Transverse colon (tissue), 4 donors: Measurements from ENCODE around the gene ERC2. TPM values are rescaled to one million over a fixed set of nuclear protein-coding genes. Genes with fewer than 3 reads are reported as not detected.
A peak's percentile ranks its signal among the peaks of the same experiment; 100 is the strongest.

Source experiments
- DNase-seq: peaks from one replicate; pipeline ENCODE4 v3.0.0-alpha.2; 2019
- H3K27ac ChIP-seq, 4 donors: fragments of 200-600 bp; sonication (generic); 2 replicates each; pipeline ENCODE4 v1.5.1; 2016 to 2018; ENCODE audit warnings: inconsistent platforms in 4 of 4
- H3K27me3 ChIP-seq: fragments of 200-600 bp; sonication (generic); 2 replicates; pipeline ENCODE4 v1.5.1; 2017; ENCODE audit warnings: inconsistent platforms
- H3K36me3 ChIP-seq, 4 donors: fragments of 200-600 bp; sonication (generic); 2 replicates each; pipeline ENCODE4 v1.5.1; 2017 to 2019; ENCODE audit warnings: inconsistent platforms in 4 of 4
- H3K4me1 ChIP-seq, 4 donors: fragments of 200-600 bp; sonication (generic); 2 replicates each; pipeline ENCODE4 v1.5.1; 2017 to 2020; ENCODE audit warnings: inconsistent platforms in 4 of 4
- H3K4me3 ChIP-seq, 4 donors: fragments of 200-600 bp; sonication (generic); 1 replicate in 1 of 4; 2 replicates in 3 of 4; pipeline versions ENCODE4 v1.5.1 to v1.6.1; 2017 to 2019; ENCODE audit warnings: inconsistent platforms in 4 of 4
- H3K9me3 ChIP-seq, 2 donors: fragments of 200-600 bp; sonication (generic); 2 replicates each; pipeline ENCODE4 v1.5.1; 2017 to 2019; ENCODE audit warnings: inconsistent platforms in 2 of 2
- CTCF ChIP-seq, 5 experiments: fragments of 200-600 bp in 3 of 5; fragments of 450-650 bp in 2 of 5; sonication (generic) in 3 of 5; IDR thresholded peaks; 1 replicate in 2 of 5; 2 replicates in 3 of 5; pipeline ENCODE4 v1.5.1; 2016 to 2017; ENCODE audit warnings: antibody characterized with exemption in 5 of 5, inconsistent platforms in 3 of 5, mild to moderate bottlenecking in 2 of 5, moderate library complexity in 1 of 5
- EP300 ChIP-seq: sonication (generic); formaldehyde crosslinking; IDR thresholded peaks from one replicate; pipeline ENCODE4 v1.6.1; 2017; ENCODE audit warnings: antibody characterized with exemption, low read depth
- POLR2A ChIP-seq: fragments of 450-650 bp; IDR thresholded peaks from one replicate; pipeline ENCODE4 v1.6.1; 2016; ENCODE audit warnings: antibody characterized with exemption, mild to moderate bottlenecking, moderate library complexity
- POLR2AphosphoS5 ChIP-seq, 3 donors: sonication (generic); formaldehyde crosslinking; IDR thresholded peaks; one replicate each; pipeline ENCODE4 v1.6.1; 2016; ENCODE audit warnings: antibody characterized with exemption in 3 of 3
- WGBS, 2 donors: methylation state at CpG; one replicate each; pipeline ENCODE4 v1.1.5; 2018; ENCODE audit warnings: low coverage in 1 of 2; 5-methylcytosine and 5-hydroxymethylcytosine counted together
- in situ Hi-C, 4 donors: fragments of 200-750 bp; cut with MboI; loops; one replicate each; pipeline versions ENCODE4 v1.15.0 to v1.15.1; 2017; ENCODE audit warnings: low sequenced_read_pairs in 3 of 4, low pct_ligation_motif_present in 1 of 4, low pct_unique_long_range_greater_than_20kb in 1 of 4
- intact Hi-C: fragments of 100-400 bp; cut with DNase I; formaldehyde crosslinking; loops from one replicate; pipeline ENCODE4 v1.15.1; 2023; ENCODE audit warnings: low total_unique reads
- total RNA-seq, 4 donors: library from RNA; depleted of rRNA; stranded (reverse); fragments of >200 nt; gene quantifications; one replicate each; pipeline ENCODE4 v1.1.0, GENCODE V29; 2016

ERC2 gene
- total RNA-seq, 4 donors from 2014 or later = 0.41 to 1.3 TPM; not detected in 2

- intact Hi-C loops = no loop called here
- in situ Hi-C loops = loop anchor here in 1 of 4 donors (25.0 kb wide), 1 partner anchor 555 kb away; the partner anchor contains the start of gene WNT5A
- Histone ChIP-seq H3K9me3 (peaks cover 0 to 9% of the 10 kb centered on the region in 2 donors), H3K27ac (no peak overlapping the region), H3K4me1 (no peaks in the 10 kb centered on the region), H3K4me3 (no peak overlapping the region), H3K36me3 (no peaks in the 10 kb centered on the region), H3K27me3 (peaks cover 19% of the 10 kb centered on the region)
- DNase-seq = no peak
- TF ChIP-seq CTCF (IDR thresholded peaks at IDR 0.05) = peak in 4 of 5 experiments; percentile 28 to 38 (median 36)
- no peak for TF ChIP-seq EP300
- 48 to 51% methylated on average over 9 to 10 of the region's 10 CpGs for WGBS, 2 donors
Observed at GRCh38 chr3:56042326-56042951, 425.8 kb downstream of the ERC2 start.

GRCh38 chr3:56025326-56025725, 442.9 kb downstream of the ERC2 start:
- intact Hi-C loops = no loop called here
- TF ChIP-seq EP300 (no peak), POLR2AphosphoS5 (IDR thresholded peaks at IDR 0.05) (no peak), POLR2A (no peak), CTCF (IDR thresholded peaks at IDR 0.05) (no peak)
- Histone ChIP-seq H3K36me3 (no peaks in the 10 kb centered on the region), H3K9me3 (no peaks in the 10 kb centered on the region), H3K4me3 (no peak overlapping the region), H3K27me3 (peaks cover 4% of the 10 kb centered on the region), H3K4me1 (no peaks in the 10 kb centered on the region), H3K27ac (no peak overlapping the region)
- in situ Hi-C loops = loop anchor here in 1 of 4 donors (25.0 kb wide), 1 partner anchor 538 kb away; the partner anchor contains the start of gene WNT5A
- no peak for DNase-seq
- WGBS, 2 donors = 56 to 79% methylated on average over 1 of the region's 1 CpG

- TF ChIP-seq POLR2AphosphoS5 (IDR thresholded peaks at IDR 0.05) (no peak), EP300 (no peak), CTCF (IDR thresholded peaks at IDR 0.05) (no peak), POLR2A (no peak)
- Histone ChIP-seq H3K4me1 (no peaks in the 10 kb centered on the region), H3K36me3 (no peaks in the 10 kb centered on the region), H3K27me3 (no peaks in the 10 kb centered on the region), H3K27ac (no peak overlapping the region), H3K9me3 (no peaks in the 10 kb centered on the region), H3K4me3 (no peak overlapping the region)
- 74 to 82% methylated on average over 2 of the region's 2 CpGs for WGBS, 2 donors
- intact Hi-C loops (no loop called here), in situ Hi-C loops (no loop called here)
- DNase-seq = no peak
Observed at GRCh38 chr3:56023546-56023945, 444.7 kb downstream of the ERC2 start.

- TF ChIP-seq EP300 = no peak
- TF ChIP-seq CTCF (IDR thresholded peaks at IDR 0.05) = no peak
- TF ChIP-seq POLR2AphosphoS5 (IDR thresholded peaks at IDR 0.05) = no peak
- TF ChIP-seq POLR2A = no peak
- intact Hi-C loops (no loop called here), in situ Hi-C loops (no loop called here)
- no peaks in the 10 kb centered on the region for H3K9me3 ChIP-seq
- H3K36me3 ChIP-seq = no peaks in the 10 kb centered on the region
- H3K4me1 ChIP-seq = no peaks in the 10 kb centered on the region
- no peaks in the 10 kb centered on the region for H3K27me3 ChIP-seq
- DNase-seq = no peak
- no peak overlapping the region for H3K4me3 ChIP-seq
- H3K27ac ChIP-seq = no peak overlapping the region
Observed at GRCh38 chr3:56022619-56023018, 445.6 kb downstream of the ERC2 start.
